Measurements from ENCODE around the gene ABI3BP.
"Not testable (repeated sequence)": the region's sequence is repeated elsewhere in the genome, so short reads cannot be mapped to it uniquely, and the experiment has no call there.

ABI3BP gene, protein sequence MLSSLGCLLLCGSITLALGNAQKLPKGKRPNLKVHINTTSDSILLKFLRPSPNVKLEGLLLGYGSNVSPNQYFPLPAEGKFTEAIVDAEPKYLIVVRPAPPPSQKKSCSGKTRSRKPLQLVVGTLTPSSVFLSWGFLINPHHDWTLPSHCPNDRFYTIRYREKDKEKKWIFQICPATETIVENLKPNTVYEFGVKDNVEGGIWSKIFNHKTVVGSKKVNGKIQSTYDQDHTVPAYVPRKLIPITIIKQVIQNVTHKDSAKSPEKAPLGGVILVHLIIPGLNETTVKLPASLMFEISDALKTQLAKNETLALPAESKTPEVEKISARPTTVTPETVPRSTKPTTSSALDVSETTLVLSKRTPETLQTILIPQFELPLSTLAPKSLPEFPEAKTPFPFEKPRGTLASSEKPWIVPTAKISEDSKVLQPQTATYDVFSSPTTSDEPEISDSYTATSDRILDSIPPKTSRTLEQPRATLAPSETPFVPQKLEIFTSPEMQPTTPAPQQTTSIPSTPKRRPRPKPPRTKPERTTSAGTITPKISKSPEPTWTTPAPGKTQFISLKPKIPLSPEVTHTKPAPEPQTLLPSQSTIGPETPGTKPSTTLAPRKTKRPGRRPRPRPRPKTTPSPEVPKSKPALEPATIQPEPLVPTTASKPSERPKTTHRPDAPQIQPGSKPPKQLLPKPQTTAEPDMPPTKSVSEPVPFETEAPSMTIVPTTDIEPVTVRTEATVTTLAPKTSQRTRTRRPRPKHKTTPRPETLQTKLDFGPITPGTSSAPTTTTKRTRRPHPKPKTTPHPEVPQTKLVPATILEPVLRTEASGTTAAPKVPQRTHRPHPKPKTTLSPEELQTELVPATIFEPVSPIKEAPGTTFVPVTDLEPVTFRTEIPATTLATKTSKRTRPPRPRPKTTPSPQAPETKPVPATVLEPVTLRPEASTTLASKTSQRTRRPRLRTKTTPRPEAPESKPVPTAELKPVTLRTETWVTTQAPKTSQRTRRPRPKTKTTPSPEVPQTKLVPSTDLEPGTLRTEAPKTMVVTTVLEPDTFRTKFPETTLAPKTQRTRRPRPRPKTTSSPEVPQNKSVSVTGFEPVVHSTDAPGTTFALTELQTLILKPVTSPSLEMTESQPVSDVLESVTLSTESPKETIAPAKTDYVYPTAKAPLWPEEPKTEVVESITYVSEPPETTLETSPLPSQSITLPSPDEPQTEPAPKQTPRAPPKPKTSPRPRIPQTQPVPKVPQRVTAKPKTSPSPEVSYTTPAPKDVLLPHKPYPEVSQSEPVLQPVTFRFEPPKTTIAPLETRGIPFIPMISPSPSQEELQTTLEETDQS (N-terminal part only)
- total RNA-seq = 0 to 0.08 (median 0) reads per million in 4 donors

DNA sequence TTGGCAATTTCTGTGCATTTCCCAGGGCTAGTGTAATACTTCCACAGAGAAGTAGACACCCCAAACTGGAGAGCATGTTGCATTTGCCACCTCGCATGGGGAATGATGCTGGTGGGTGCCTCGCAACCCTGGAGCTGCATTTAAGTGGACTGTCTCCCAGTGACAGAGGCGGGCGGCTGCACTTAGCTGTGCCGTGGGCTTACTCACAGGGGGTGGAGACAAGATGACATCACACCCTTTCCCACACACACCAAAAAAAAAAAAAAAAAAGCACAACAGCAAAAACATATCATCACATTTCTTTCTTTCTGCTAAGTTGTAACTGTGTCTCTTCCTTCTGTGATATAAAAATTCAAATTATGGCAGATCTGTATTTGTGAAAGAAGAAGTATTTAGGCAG is at the start of gene ABI3BP:
TSS of gene ABI3BP (minus strand) at position 113 of the 400 bp plus-strand sequence. CDS start at position 76, 37 bp downstream.
- no peak for DNase-seq

DNA sequence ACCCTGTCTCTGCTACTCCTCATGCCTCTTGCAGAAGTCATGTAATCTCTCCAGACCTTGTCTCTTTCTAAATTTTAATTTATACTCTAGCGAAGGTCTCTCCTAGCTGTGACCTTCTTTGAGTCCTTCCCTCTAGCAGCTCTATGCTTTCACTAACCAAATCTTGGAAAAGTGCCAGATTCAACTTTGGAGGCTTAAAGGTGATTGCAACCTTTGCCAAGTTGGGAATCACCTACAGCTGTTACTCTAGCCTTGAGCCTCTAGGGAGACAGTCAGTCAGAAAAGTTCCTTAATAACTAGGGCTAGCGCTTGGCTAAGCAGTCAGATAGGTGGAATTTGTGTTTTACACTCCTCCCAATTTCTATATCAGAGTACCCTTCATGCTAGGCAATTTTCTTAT is 46.1 kb upstream of the ABI3BP start:
- no peak for DNase-seq

DNA sequence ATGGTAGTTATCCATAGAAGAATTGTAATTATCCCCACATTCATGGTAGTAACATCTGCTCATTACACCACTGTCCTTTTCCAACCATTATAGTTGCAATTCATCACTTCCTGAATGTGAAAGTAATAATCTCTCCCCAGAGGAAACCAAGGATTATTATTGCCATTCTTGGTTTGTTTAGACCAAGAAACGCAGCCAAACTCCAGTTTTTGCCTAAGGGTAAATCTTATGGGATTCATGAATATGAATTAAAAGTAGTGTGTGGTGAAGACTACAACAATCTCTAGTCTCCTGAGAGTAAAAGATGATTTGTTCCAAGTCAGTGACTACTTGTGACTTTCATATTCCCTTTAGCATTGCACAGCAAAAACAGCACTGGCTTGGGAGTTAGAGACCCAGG is 45.7 kb upstream of the ABI3BP start:
- DNase-seq = no peak

DNA sequence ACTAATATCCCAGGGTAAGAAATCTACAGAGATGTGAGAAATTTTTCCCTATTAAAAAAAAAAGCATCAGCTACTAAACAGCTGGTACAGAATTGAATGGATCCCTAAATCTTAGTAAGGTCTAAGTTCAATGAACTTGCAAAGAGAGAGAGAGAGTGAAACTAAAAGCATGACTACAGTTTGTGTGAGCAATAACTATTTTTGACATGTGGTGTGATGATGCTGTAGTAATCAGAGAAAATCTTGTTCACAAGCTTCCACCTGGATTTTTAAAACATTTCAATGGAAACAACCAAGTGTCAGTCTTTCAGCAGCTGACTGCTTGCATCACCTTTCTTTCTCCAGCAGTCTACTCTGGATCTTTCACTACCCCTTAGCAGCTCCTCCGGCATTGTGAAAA is 45.2 kb upstream of the ABI3BP start:
- no peak for DNase-seq

DNA sequence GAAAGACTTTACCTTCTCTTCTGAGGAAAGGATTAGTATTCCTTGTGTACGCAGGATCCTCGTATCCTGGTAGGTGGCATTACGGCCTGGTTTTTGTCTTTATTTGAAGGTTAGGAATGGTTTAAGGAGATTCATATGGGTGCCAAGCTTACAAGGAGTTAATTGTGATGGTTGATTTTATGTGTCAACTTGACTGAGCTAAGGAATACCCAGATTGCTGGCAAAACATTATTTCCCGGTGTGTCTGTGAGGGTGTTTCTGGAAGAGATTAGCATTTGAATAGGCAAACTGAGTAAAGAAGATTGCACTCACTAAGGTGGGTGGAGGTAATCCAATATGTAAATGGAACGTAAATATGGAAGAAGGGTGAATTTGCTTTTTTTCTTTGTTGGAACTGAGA is 44.4 kb upstream of the ABI3BP start:
- DNase-seq = no peak

DNA sequence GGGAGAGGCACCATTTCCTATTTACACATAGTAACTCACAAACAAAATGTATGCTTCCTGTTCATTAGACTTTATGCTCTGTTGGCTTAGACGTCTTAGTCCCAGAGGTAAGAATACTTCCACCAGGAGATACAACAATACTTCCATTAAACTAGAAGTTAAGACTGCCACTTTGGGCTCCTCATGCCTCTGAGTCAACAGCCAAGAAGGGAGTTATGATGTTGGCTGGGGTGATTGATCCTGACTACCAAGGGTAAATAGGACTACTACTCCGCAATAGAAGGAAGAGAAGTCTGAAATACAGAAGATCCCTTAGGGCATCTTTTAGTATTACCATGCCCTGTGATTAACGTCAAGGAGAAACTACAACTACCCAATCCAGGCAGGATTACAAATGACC is 43.5 kb upstream of the ABI3BP start:
- DNase-seq = no peak

DNA sequence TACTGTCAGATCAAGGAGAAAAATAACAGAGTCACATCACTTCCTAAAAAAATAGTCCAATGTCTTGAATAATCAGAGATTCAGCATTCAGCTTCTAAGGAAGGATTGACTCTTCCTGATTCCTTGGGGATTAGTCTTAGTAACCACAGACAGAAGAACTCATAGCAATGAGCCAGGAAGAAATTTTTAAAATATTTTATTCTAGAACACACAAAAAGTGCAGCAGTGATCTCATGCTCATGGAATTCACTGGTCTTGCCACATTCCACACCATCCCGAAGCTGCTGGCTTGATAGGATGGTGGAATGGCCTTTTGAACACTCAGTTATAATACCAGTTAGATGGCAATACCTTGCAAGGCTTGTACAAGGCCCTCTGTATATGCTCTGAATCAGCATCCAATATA is 43.0 kb upstream of the ABI3BP start:
- no peak for DNase-seq

DNA sequence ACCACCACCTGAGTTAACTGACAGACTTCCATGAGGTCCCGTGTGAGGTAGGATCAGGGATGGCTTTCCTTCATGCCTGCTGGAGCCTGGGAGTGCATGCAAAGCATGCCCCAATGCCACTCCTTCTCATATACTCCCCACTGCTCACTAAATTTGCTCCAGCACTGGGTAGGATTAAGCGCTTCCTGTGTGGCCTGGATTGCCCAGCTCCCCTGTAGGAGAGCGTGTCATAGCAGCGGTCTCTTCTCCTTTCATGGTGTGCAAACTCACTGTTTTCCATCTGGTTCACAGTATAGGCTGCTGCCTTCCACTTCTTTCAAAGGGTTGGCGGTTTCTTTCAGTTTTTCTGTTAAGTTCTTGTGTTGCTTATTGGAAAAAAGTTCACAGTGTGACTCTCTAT is 34.1 kb upstream of the ABI3BP start:
- no peak for DNase-seq

DNA sequence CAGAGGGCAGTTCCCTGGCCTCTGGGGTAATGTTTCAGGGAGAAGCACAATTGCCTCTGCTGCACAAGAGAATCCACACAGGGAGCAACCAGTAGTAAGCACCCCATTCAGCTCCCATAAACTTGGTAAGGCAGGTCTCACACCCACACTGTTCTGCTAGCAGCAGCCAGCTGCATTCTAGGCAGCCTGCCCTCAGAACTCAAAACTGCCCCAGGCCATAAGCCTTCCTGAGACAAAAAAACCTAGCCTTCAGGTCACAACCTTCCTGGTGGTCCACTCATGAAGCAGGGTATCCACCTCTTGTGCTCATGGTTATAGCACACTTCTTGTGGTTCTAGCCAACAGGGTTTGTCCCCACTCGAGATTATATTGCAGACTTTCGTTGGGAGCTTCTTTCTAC is 33.7 kb upstream of the ABI3BP start:
- DNase-seq = no peak

DNA sequence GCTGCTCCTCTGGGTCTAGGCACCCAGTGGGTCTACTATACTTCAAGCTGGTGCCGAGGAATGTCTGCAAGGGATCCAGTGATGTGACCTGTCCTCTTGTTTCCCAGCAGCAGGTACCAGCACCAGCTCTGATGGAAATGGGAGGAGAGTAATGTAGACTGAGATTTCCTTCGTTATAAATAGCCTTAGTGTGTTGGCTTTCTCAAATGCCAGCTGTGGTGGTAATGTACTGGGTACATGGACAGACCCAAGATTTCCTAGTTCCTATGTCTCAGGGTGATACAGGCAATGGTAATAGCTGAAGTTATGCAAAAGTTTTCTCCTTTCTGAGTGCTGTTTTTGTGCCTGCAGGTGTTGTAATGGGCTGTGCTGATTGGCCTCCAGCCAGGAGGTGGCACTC is 33.0 kb upstream of the ABI3BP start:
- no peak for DNase-seq

DNA sequence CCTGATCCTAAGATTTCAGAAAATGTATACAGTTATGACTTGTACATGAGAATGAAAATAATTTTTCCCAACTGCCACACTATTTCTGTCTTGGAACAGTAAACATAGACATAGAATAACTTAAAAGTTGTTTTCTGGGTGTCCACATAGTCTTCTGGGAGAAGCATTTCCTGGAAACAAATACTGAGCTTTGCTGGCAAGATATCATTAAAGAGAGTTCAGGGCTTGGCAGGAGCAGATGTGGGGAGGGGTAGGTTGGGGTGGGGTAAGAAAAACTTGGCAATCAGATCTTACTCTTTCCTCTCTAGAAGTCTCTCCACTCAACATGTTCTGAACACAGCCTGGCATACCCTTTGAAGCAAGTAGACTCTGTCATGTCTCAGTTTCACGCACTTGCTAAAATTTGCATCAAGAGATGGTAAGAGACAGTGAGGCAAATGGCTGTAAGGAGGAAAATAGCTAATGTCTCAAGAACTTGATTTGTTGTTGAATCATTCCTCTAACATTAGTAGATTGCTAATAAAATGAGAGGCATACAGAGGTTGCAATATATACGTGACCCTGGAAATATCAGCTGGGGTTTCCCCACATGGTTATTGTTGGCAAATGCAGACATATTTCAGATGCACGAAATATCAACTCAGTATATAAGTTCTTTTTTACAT is 27.3 kb upstream of the ABI3BP start:
- DNase-seq = no peak

DNA sequence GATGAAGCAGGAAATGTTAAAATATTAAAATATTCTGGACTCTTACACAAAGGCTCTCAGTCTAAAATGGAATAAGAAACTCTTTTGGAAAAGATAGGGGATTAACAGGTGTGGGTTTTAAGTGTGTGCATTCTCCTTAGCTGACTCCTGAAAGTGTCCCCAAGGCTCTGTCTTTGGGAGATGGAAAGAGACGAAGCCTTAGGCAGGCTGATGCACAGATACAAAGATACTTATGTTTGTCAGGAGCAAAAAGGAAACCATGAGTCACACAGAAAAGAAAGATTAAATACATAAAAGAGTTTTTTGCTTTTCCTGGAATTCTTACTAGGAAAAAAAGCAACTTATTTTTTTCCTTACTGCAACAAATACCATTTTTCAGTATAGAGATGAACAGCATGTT is 23.8 kb upstream of the ABI3BP start:
- DNase-seq = no peak

DNA sequence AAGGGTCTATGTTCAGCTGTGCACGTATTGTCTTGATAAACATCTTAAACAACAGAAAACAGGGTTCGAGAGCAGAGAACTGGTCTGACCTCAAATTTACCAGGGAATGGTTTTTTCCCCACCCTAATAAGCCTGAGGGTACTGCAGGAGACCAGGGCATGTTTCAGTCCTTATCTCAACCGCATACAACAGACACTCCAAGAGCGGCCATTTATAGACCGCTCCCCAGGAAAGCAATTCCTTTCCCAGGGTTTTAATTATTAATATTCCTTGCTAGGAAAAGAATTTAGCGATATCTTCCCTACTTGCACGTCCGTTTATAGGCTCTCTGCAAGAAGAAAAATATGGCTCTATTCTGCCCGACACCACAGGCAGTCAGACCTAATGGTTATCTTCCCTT is 19.1 kb upstream of the ABI3BP start:
- not testable (repeated sequence) for DNase-seq

DNA sequence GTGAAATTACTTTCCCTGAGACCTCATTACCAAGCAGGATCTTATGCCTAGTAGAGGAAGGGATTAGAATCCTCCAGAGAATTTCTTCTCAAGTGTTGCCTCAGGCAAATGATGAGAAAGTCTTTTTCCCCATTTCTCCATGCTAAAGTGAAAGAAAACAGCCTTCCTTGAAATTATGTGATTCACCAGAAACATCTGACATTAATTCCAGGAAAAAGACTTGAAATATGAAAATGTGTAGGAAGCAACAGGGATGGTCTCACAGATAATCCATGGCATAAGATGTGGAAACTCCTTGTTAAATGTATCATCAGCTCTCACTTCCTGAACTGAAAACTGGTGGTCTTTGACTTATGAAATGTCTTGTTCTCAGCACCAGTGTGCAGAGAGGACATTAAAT is 17.9 kb upstream of the ABI3BP start:
- DNase-seq = no peak

DNA sequence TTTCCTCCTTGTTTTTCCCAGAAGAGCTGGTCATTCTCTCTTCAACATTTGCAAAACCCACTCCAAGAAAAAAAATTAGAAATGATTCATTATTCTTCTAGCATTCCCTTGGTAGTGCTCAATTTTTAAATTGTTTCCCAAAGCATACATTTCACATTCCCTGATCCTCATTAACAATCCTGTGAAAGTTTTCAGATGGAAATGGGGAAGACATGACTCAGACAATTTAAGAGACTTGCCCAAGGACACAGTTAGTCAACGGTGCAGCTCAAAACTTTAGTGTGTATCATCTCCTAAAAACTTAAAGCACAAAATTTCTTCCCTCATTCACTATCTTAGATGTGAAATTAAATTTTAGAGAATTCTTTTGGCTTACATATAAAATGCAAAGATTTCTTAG is 17.1 kb upstream of the ABI3BP start:
- DNase-seq = no peak

DNA sequence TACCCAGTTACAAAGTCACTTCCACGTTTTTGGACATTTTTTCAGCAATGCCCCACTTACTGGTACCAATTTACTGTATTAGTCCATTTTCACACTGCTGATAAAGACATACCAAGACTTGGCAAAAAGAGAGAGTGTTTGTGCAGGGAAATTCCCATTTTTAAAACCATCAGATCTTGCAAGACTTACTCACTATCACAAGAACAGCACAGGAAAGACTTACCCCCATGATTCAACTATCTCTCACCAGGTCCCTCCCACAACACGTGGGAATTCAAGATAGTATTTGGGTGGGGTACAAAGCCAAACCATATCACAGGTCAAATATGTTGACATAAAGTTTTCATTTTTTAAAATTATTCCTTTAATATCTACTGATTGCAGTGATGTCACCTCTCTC is 16.2 kb upstream of the ABI3BP start:
- no peak for DNase-seq

DNA sequence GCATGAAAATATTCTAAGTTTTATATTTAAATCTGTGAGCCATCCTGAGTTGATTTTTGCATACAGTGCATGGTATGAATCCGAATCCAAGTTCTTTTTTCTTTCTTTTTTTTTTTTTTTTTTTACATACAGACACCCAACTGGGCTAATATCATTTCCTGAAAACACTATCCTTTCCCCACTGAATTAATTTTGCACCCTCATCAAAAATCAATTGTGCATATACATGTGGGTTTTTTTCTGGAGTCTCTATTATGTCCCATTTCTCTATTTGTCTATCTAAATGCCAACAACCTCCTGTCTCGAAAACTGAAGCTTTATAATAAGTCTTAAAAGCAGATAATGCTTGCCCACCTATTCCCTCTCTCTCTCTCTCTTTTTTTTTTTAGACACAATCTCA is 5.9 kb upstream of the ABI3BP start:
- DNase-seq = no peak

DNA sequence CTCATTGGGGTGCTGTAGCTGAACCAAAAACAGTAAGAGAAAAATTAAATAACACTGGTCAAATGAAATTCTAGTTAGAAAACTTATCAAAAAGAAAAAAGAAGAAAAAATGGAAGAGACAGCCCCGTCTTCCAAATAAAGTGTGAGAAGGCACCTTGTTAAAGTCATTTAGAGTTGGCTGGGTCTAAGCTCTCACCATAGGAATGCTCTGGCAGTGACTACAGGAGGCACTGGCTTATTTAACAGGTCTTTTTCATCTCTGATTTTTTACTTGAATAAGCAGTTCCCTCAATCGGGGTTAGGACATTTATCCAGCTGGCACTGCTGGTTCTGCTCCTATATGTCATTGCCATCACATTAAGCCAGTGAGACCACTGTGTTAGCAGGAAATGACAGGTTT is 1.6 kb upstream of the ABI3BP start:
- no peak for DNase-seq

DNA sequence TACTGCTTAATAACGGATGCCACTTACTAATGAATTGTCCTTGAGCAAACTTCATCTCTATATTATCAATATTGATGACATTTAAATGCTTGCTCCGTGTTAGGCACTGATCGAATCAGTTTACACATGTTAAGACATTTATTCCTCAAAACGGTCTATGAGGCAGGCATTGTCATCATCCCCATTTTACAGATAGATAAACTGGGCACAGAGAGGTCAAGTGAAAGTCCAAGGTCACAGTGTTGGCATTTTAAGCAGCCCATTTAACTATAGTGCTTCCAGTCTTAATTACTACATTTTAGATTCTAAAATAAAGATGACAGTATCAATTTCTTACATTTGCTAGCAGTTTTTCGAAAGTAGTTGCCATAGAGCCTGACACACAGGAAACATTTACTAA is 966 bp upstream of the ABI3BP start:
- no peak for DNase-seq

DNA sequence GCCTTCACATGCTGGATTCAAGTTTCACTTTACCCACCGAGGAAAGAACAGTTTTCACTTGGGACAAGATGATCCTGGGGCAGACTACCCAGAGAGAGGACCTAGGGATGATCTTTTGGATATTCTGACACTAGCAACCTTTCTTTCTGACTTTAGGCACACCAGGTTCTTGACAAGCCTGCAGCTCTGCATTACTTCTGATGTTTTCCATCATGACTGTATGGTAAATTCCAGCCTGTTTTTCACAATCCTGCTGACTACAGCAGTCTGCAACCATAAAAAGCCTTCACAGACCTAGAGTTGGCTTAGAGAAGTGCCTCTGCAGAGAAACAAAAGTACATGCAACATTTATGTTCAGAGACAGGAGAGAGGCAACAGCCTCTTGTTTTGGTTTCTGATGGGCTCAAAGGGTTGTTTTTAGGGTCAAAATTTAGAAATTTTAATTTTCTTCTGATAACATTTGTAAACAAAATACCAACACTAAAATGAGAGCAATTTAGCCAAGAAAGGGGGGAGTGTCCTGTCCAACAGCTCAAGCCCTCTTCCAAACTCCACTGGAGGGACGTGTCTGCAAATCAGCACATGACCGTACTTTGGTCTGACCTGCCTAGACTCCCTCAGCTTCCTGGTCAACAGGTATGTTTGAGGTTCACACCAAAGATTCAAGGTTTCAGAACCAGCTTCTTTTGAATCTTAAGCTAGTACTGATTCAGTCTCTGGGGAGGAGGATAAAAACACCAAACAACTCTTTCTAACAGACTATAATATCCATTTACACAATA is 799 bp downstream of the ABI3BP start:
- DNase-seq = no peak

DNA sequence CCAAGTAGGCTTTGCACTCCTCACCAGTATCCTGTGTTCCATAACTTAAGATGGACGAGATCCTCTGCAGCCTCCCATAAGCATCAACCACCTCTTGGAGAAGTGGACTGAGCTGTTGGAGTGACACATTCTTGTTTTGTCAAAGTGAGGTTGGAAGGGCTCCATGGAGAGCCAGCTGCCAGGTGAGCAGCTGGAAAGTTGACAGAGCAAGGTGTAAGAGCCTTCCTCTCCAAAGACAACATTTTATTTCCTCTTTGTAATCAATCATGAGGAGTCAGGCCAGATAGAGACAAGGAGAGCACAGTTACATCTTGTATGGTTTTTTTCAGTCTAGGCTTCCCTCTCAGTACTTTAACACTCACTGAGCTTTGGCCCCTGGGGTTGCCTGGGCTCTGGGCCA is 5.1 kb downstream of the ABI3BP start:
- DNase-seq = no peak

DNA sequence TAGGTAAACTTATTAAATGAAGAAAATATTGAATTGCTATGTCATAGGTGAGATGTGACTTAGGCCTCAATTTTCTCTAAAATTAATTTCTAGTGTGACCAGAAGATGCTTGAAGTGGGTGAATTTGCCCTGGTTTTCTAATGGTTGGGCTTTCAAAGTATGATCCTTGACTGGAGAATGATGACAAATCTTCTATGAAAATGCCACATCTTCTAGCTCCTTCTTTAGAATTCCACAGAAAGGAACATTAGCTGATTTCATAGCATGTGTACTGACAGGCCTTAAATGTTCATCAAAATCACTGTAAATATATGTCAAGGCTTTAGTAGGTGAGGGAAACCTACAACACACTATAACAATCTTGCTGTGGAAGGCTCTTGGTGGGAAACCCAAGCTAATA is 8.9 kb downstream of the ABI3BP start:
- no peak for DNase-seq

Measured in T-helper 1 cell (primary cell).